HEK293 (cell line): ENCODE measurements around the gene DRAP1.

Experiments
- CTCF ChIA-PET: fragments of 350-600 bp; formaldehyde crosslinking; extraction: SDS; loops from one replicate; lab custom pipeline; 2021; ENCODE audit warnings: antibody characterized with exemption; lab: Yijun Ruan, JAX
- POLR2A ChIA-PET: fragments of 300-600 bp; formaldehyde crosslinking; extraction: SDS; loops from one replicate; lab custom pipeline; 2020; ENCODE audit warnings: antibody characterized with exemption, inconsistent platforms; lab: Yijun Ruan, JAX
- H3K27ac ChIP-seq: fragments of 200-500 bp; sonication (Bioruptor generic); 2 replicates; pipeline ENCODE4 v1.5.1; 2014; ENCODE audit warnings: low read depth, low read length, control low read depth, inconsistent platforms; ENCODE audit errors: extremely low read depth
- H3K36me3 ChIP-seq, 2 experiments: fragments of 200-500 bp in 1 of 2; sonication (Bioruptor generic) in 1 of 2; 1 replicate in 1 of 2; 2 replicates in 1 of 2; pipeline ENCODE4 v1.5.1; 2014 to 2017; ENCODE audit warnings: inconsistent platforms in 2 of 2, low read length in 2 of 2; ENCODE audit not compliant: control insufficient read depth in 2 of 2, insufficient read depth in 1 of 2
- H3K4me1 ChIP-seq: fragments of 200-500 bp; sonication (Bioruptor generic); 2 replicates; pipeline ENCODE4 v1.5.1; 2014; ENCODE audit warnings: mild to moderate bottlenecking, low read length, inconsistent platforms; ENCODE audit not compliant: control insufficient read depth, insufficient read depth
- H3K4me3 ChIP-seq: 2 replicates; pipeline ENCODE4 v1.5.1; 2011; ENCODE audit warnings: low read depth, mild to moderate bottlenecking, control low read depth, low read length, moderate library complexity
- H3K9me3 ChIP-seq: fragments of 200-500 bp; sonication (Bioruptor generic); 2 replicates; pipeline ENCODE4 v1.5.1; 2014; ENCODE audit warnings: low read depth, low read length, inconsistent platforms; ENCODE audit not compliant: control insufficient read depth, insufficient read depth
- EGR2 ChIP-seq: fragments of 450-650 bp; formaldehyde crosslinking; IDR thresholded peaks from 2 replicates; pipeline ENCODE4 v1.5.1; 2016; ENCODE audit warnings: low read depth, missing biosample characterization, missing genetic modification characterization
- GLIS1 ChIP-seq: fragments of 450-650 bp; formaldehyde crosslinking; IDR thresholded peaks from 2 replicates; pipeline ENCODE4 v1.5.1; 2016; ENCODE audit warnings: missing biosample characterization, missing genetic modification characterization
- GLIS2 ChIP-seq: fragments of 450-650 bp; formaldehyde crosslinking; IDR thresholded peaks from 2 replicates; pipeline ENCODE4 v1.5.1; 2016; ENCODE audit warnings: missing biosample characterization, missing genetic modification characterization
- HOXC10 ChIP-seq: sonication (generic); formaldehyde crosslinking; IDR thresholded peaks from 2 replicates; pipeline ENCODE4 v1.8.1; 2023; ENCODE audit warnings: mild to moderate bottlenecking, missing genetic modification reagents
- KLF16 ChIP-seq: fragments of 450-650 bp; formaldehyde crosslinking; IDR thresholded peaks from 2 replicates; pipeline ENCODE4 v1.5.1; 2017; ENCODE audit warnings: missing biosample characterization, missing genetic modification characterization
- KLF9 ChIP-seq: fragments of 450-650 bp; formaldehyde crosslinking; IDR thresholded peaks from 2 replicates; pipeline ENCODE4 v1.5.1; 2016; ENCODE audit warnings: missing biosample characterization, missing genetic modification characterization, low read depth
- MYNN ChIP-seq: fragments of 450-650 bp; formaldehyde crosslinking; IDR thresholded peaks from 2 replicates; pipeline ENCODE4 v1.5.1; 2016; ENCODE audit warnings: missing biosample characterization, missing genetic modification characterization, borderline replicate concordance
- SP3 ChIP-seq: fragments of 450-650 bp; formaldehyde crosslinking; IDR thresholded peaks from 2 replicates; pipeline ENCODE4 v1.5.1; 2016; ENCODE audit warnings: missing biosample characterization, missing genetic modification characterization
- YY1 ChIP-seq: fragments of 450-650 bp; formaldehyde crosslinking; IDR thresholded peaks from 2 replicates; pipeline ENCODE4 v1.5.1; 2018; ENCODE audit warnings: missing biosample characterization, missing genetic modification characterization
- ZBTB20 ChIP-seq: fragments of 450-650 bp; formaldehyde crosslinking; IDR thresholded peaks from 2 replicates; pipeline ENCODE4 v1.5.1; 2016; ENCODE audit warnings: missing biosample characterization, missing genetic modification characterization
- ZNF223 ChIP-seq: fragments of 450-650 bp; formaldehyde crosslinking; IDR thresholded peaks from 2 replicates; pipeline ENCODE4 v1.5.1; 2016; ENCODE audit warnings: missing biosample characterization, missing genetic modification characterization
- ZNF335 ChIP-seq: fragments of 450-650 bp; formaldehyde crosslinking; conservative IDR thresholded peaks from 2 replicates; pipeline ENCODE4 v1.5.1; 2016; ENCODE audit warnings: missing biosample characterization, missing genetic modification characterization
- ZNF341 ChIP-seq: fragments of 450-650 bp; formaldehyde crosslinking; IDR thresholded peaks from 2 replicates; pipeline ENCODE4; 2016; ENCODE audit warnings: low read depth, missing biosample characterization, missing genetic modification characterization
- ZNF626 ChIP-seq: fragments of 450-650 bp; sonication (Bioruptor Pico); formaldehyde crosslinking; IDR thresholded peaks from 2 replicates; pipeline ENCODE4 v1.5.1; 2018; ENCODE audit warnings: missing biosample characterization, missing genetic modification characterization, inconsistent platforms
- ZNF629 ChIP-seq: fragments of 450-650 bp; formaldehyde crosslinking; IDR thresholded peaks from 2 replicates; pipeline ENCODE4 v1.5.1; 2017; ENCODE audit warnings: missing biosample characterization, missing genetic modification characterization
- TF ChIP-seq, protein P1 (sequence below): fragments of 450-650 bp; formaldehyde crosslinking; IDR thresholded peaks from 2 replicates; pipeline ENCODE4 v1.5.1; 2016; ENCODE audit warnings: missing biosample characterization, missing genetic modification characterization
- TF ChIP-seq, protein P2 (sequence below): fragments of 450-650 bp; IDR thresholded peaks from 2 replicates; pipeline ENCODE4 v1.5.1; 2018; ENCODE audit warnings: missing biosample characterization, missing genetic modification characterization
- TF ChIP-seq, protein P3 (sequence below): fragments of 450-650 bp; formaldehyde crosslinking; IDR thresholded peaks from 2 replicates; pipeline ENCODE4 v1.5.1; 2016; ENCODE audit warnings: missing biosample characterization, missing genetic modification characterization
- TF ChIP-seq, protein P4 (sequence below): fragments of 450-650 bp; formaldehyde crosslinking; IDR thresholded peaks from 2 replicates; pipeline ENCODE4 v1.5.1; 2016; ENCODE audit warnings: missing biosample characterization, missing genetic modification characterization

Gene DRAP1

DNA sequence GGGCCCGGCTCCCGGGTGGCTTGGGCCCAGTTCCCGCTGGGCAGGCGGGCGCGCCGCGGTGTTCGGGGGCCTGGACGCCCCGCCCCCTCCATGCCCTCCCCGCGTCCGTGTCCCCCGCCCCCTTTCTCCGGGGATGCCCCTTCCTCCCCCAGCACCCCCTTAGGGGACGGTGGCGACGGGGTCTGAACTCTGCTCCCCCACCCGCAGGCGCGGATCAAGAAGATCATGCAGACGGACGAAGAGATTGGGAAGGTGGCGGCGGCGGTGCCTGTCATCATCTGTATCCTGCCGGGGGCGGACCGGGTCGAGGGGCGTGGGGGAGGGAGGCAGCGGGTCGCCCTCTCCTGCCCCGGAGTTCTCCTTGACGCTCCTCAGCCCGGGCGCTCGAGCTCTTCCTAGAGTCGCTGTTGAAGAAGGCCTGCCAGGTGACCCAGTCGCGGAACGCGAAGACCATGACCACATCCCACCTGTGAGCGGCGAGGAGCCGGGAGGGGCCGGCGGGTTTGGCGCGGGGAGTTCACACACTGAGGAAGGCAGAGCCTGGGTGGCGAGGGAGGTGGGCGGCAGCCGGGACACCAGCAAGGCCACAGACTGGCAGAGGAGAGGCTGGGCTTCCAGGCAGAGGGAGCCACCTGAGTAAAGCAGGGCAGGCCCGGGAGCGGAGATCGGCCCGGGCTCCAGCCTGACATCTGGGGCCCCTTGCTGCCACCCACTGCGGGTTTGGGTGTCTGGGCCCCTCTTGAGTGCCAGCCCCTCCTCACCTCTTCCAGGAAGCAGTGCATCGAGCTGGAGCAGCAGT, 546 bp downstream of the DRAP1 start (continued):
- TF ChIP-seq ZNF626 (tag by site-specific recombination): no peak
- peak; percentile 60; the same call in 1 of the 2 replicates for TF ChIP-seq SP3 (tag by site-specific recombination)
- TF ChIP-seq EGR2 (tag by site-specific recombination): peak; percentile 57; the same call in 1 of the 2 replicates
- TF ChIP-seq ZNF223 (tag by site-specific recombination): no peak
- peak; percentile 75 for TF ChIP-seq KLF9
- TF ChIP-seq GLIS1 (tag by site-specific recombination): peak; percentile 10; the same call in 1 of the 2 replicates
- TF ChIP-seq, protein P1, sequence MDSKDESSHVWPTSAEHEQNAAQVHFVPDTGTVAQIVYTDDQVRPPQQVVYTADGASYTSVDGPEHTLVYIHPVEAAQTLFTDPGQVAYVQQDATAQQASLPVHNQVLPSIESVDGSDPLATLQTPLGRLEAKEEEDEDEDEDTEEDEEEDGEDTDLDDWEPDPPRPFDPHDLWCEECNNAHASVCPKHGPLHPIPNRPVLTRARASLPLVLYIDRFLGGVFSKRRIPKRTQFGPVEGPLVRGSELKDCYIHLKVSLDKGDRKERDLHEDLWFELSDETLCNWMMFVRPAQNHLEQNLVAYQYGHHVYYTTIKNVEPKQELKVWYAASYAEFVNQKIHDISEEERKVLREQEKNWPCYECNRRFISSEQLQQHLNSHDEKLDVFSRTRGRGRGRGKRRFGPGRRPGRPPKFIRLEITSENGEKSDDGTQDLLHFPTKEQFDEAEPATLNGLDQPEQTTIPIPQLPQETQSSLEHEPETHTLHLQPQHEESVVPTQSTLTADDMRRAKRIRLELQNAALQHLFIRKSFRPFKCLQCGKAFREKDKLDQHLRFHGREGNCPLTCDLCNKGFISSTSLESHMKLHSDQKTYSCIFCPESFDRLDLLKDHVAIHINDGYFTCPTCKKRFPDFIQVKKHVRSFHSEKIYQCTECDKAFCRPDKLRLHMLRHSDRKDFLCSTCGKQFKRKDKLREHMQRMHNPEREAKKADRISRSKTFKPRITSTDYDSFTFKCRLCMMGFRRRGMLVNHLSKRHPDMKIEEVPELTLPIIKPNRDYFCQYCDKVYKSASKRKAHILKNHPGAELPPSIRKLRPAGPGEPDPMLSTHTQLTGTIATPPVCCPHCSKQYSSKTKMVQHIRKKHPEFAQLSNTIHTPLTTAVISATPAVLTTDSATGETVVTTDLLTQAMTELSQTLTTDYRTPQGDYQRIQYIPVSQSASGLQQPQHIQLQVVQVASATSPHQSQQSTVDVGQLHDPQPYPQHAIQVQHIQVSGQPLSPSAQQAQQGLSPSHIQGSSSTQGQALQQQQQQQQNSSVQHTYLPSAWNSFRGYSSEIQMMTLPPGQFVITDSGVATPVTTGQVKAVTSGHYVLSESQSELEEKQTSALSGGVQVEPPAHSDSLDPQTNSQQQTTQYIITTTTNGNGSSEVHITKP (tag by site-specific recombination): no peak
- TF ChIP-seq, protein P2, sequence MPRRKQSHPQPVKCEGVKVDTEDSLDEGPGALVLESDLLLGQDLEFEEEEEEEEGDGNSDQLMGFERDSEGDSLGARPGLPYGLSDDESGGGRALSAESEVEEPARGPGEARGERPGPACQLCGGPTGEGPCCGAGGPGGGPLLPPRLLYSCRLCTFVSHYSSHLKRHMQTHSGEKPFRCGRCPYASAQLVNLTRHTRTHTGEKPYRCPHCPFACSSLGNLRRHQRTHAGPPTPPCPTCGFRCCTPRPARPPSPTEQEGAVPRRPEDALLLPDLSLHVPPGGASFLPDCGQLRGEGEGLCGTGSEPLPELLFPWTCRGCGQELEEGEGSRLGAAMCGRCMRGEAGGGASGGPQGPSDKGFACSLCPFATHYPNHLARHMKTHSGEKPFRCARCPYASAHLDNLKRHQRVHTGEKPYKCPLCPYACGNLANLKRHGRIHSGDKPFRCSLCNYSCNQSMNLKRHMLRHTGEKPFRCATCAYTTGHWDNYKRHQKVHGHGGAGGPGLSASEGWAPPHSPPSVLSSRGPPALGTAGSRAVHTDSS (tag by site-specific recombination): no peak
- peak; percentile 92 for TF ChIP-seq ZNF335 (tag by site-specific recombination)
- peak; percentile 46; the same call in 1 of the 2 replicates for TF ChIP-seq GLIS2 (tag by site-specific recombination)
- no peak for TF ChIP-seq MYNN
- peak; percentile 76; the same call in 1 of the 2 replicates for TF ChIP-seq ZBTB20 (tag by site-specific recombination)
- TF ChIP-seq KLF16 (tag by site-specific recombination): 0 out of 2 replicates have a peak, but pooled peaks have one; percentile 25
- 0 out of 2 replicates have a peak, but pooled peaks have one; percentile 1 for TF ChIP-seq ZNF629 (tag by site-specific recombination)
- 0 out of 2 replicates have a peak, but pooled peaks have one; percentile 22 for TF ChIP-seq HOXC10 (CRISPR knock-in tag)
- TF ChIP-seq ZNF341 (tag by site-specific recombination): peak; percentile 35; the same call in 1 of the 2 replicates
- TF ChIP-seq YY1 (tag by site-specific recombination): 0 out of 2 replicates have a peak, but pooled peaks have one; percentile 2
- TF ChIP-seq, protein P3, sequence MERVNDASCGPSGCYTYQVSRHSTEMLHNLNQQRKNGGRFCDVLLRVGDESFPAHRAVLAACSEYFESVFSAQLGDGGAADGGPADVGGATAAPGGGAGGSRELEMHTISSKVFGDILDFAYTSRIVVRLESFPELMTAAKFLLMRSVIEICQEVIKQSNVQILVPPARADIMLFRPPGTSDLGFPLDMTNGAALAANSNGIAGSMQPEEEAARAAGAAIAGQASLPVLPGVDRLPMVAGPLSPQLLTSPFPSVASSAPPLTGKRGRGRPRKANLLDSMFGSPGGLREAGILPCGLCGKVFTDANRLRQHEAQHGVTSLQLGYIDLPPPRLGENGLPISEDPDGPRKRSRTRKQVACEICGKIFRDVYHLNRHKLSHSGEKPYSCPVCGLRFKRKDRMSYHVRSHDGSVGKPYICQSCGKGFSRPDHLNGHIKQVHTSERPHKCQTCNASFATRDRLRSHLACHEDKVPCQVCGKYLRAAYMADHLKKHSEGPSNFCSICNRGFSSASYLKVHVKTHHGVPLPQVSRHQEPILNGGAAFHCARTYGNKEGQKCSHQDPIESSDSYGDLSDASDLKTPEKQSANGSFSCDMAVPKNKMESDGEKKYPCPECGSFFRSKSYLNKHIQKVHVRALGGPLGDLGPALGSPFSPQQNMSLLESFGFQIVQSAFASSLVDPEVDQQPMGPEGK (tag by site-specific recombination): peak; percentile 12; the same call in 1 of the 2 replicates
- TF ChIP-seq, all 188 proteins: peak for 19

DNA sequence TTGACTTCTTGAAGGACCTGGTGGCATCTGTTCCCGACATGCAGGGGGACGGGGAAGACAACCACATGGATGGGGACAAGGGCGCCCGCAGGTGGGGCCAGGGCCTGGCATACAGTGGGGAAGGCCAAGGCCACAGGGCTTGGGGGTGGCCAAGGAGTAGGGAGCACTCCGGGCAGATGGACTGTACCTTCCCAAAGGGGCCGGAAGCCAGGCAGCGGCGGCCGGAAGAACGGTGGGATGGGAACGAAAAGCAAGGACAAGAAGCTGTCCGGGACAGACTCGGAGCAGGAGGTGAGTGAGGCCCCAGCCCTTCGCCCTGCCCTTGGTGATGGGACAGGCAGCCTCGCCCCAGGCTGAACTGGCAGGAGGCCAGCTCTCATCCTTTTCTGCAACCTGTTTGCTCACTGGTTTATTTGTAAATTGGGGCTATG, 1.2 kb downstream of the DRAP1 start:
- ChIA-PET POLR2A (interaction anchor here (0.6 kb wide), 2 partner anchors 26 to 32 kb away, joined by 3 read pairs; partner anchors contain the start of gene FIBP), CTCF (interaction anchor here (0.7 kb wide), 1 partner anchor 13 kb away, joined by 5 read pairs; no protein-coding TSS in a partner anchor)
- H3K27ac ChIP-seq: no peak overlapping the region
- H3K4me1 ChIP-seq: no peaks in the 10 kb centered on the region; the same call in 1 of the 2 replicates
- H3K9me3 ChIP-seq: no peaks in the 10 kb centered on the region
- H3K4me3 ChIP-seq: peak overlapping the region; percentile 74
- peaks cover 0 to 14% of the 10 kb centered on the region in 2 experiments; a peak in 2 of 3 replicates for H3K36me3 ChIP-seq
- TF ChIP-seq, protein P4, sequence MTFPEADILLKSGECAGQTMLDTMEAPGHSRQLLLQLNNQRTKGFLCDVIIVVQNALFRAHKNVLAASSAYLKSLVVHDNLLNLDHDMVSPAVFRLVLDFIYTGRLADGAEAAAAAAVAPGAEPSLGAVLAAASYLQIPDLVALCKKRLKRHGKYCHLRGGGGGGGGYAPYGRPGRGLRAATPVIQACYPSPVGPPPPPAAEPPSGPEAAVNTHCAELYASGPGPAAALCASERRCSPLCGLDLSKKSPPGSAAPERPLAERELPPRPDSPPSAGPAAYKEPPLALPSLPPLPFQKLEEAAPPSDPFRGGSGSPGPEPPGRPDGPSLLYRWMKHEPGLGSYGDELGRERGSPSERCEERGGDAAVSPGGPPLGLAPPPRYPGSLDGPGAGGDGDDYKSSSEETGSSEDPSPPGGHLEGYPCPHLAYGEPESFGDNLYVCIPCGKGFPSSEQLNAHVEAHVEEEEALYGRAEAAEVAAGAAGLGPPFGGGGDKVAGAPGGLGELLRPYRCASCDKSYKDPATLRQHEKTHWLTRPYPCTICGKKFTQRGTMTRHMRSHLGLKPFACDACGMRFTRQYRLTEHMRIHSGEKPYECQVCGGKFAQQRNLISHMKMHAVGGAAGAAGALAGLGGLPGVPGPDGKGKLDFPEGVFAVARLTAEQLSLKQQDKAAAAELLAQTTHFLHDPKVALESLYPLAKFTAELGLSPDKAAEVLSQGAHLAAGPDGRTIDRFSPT (tag by site-specific recombination): no peak
- TF ChIP-seq ZBTB20 (tag by site-specific recombination): 0 out of 2 replicates have a peak, but pooled peaks have one; percentile 3
- TF ChIP-seq, protein P1 (tag by site-specific recombination): peak; percentile 66
